HepG2 (cell line): ENCODE data around the gene RAET1E. TPM values are rescaled to one million over a fixed set of nuclear protein-coding genes. Genes with fewer than 3 reads are reported as not detected.

Source experiments
- ATAC-seq: fragments of 200-7000 bp; cut with Tn5 transposase; 3 replicates; pipeline ENCODE4 v1.9.1; 2020; ENCODE audit warnings: mild to moderate bottlenecking, moderate library complexity
- BruUV-seq: library from RNA; stranded (reverse); fragments of 400-500 nt; replicated peaks from 2 replicates; lab custom pipeline; 2021; lab: Mats Ljungman, UMichigan
- CTCF ChIA-PET: fragments of 300-600 bp; formaldehyde crosslinking; extraction: SDS; loops from one replicate; lab custom pipeline; 2021; ENCODE audit warnings: low total read pairs, inconsistent platforms, low intra/inter-chr PET ratio; lab: Yijun Ruan, JAX
- POLR2A ChIA-PET: fragments of 350-600 bp; sonication (Branson Sonifier 250); formaldehyde crosslinking; loops from one replicate; lab custom pipeline; 2020; ENCODE audit warnings: antibody characterized with exemption, inconsistent platforms; lab: Yijun Ruan, JAX
- DNase-seq: peaks from one replicate; pipeline ENCODE4 v3.0.0-alpha.2; 2015; ENCODE audit warnings: low spot score
- FAIRE-seq: peaks from 3 replicates; lab custom pipeline; 2011; peaks lifted over from hg19 to GRCh38; lab: Jason Lieb, UNC
- H2AFZ ChIP-seq: one replicate; pipeline ENCODE4 v1.6.1; 2011; ENCODE audit warnings: low read length, inconsistent platforms
- H3K27ac ChIP-seq: fragments of 300-600 bp; 3 replicates; pipeline ENCODE4 v1.8.0; 2011; ENCODE audit warnings: mixed run types, mild to moderate bottlenecking, mixed read lengths, low read length, inconsistent platforms; ENCODE audit not compliant: insufficient read depth; ENCODE audit errors: extremely low read length
- H3K27me3 ChIP-seq, 2 experiments: fragments of 200-600 bp in 1 of 2; 2 replicates in 1 of 2; 3 replicates in 1 of 2; pipeline versions ENCODE4 v1.6.0 to v1.8.0; 2011; ENCODE audit warnings: low read length in 2 of 2, mild to moderate bottlenecking in 2 of 2, moderate library complexity in 2 of 2, inconsistent platforms in 1 of 2; ENCODE audit not compliant: insufficient read depth in 2 of 2, control insufficient read depth in 1 of 2
- H3K36me3 ChIP-seq, 2 experiments: fragments of 200-600 bp in 1 of 2; replicated peaks in 1 of 2; 2 replicates in 1 of 2; 3 replicates in 1 of 2; pipeline versions ENCODE4 v1.5.1 to v1.8.0; 2011; ENCODE audit warnings: low read length in 2 of 2, inconsistent platforms in 1 of 2; ENCODE audit not compliant: insufficient read depth in 2 of 2, control insufficient read depth in 1 of 2
- H3K4me1 ChIP-seq: 2 replicates; pipeline ENCODE4 v1.5.1; 2012; ENCODE audit warnings: low read length, inconsistent platforms; ENCODE audit not compliant: insufficient read depth
- H3K4me2 ChIP-seq: 2 replicates; pipeline ENCODE4 v1.6.0; 2011; ENCODE audit warnings: low read depth, low read length, inconsistent platforms
- H3K4me3 ChIP-seq, 3 experiments: fragments of 200-600 bp in 1 of 3; sonication (generic), shearing (Covaris generic) in 1 of 3; replicated peaks in 1 of 3; 2 replicates each; pipeline ENCODE4 v1.5.1; 2011 to 2016; ENCODE audit warnings: low read length in 3 of 3, inconsistent platforms in 2 of 3, low read depth in 2 of 3, mild to moderate bottlenecking in 2 of 3, control low read depth in 1 of 3, mixed read lengths in 1 of 3; ENCODE audit not compliant: insufficient read depth in 1 of 3
- H3K79me2 ChIP-seq: one replicate; pipeline ENCODE4 v1.6.1; 2011; ENCODE audit warnings: low read length, inconsistent platforms; ENCODE audit not compliant: insufficient read depth
- H3K9ac ChIP-seq: 2 replicates; pipeline ENCODE4 v1.6.0; 2011; ENCODE audit warnings: mild to moderate bottlenecking, low read depth, low read length, inconsistent platforms; ENCODE audit not compliant: insufficient read depth
- H3K9me3 ChIP-seq: 2 replicates; pipeline ENCODE4 v1.5.1; 2012; ENCODE audit warnings: mild to moderate bottlenecking, low read length
- H4K20me1 ChIP-seq: 2 replicates; pipeline ENCODE4 v1.6.0; 2011; ENCODE audit warnings: inconsistent platforms, mild to moderate bottlenecking, low read length, moderate library complexity; ENCODE audit not compliant: insufficient read depth
- ARID2 ChIP-seq: sonication (generic); formaldehyde crosslinking; IDR thresholded peaks from 2 replicates; pipeline ENCODE4 v1.8.1; 2022; ENCODE audit warnings: mild to moderate bottlenecking, missing genetic modification reagents, borderline replicate concordance
- CHD2 ChIP-seq: IDR thresholded peaks from 2 replicates; pipeline ENCODE4 v1.6.1; 2011; ENCODE audit warnings: low read depth, low read length, improper control_type of control experiment
- EHMT2 ChIP-seq: fragments of 200-600 bp; sonication (generic); IDR thresholded peaks from 2 replicates; pipeline ENCODE4 v1.7.0; 2017; ENCODE audit warnings: antibody characterized with exemption, low read depth, low read length, borderline replicate concordance
- HNF4A ChIP-seq: sonication (generic); formaldehyde crosslinking; IDR thresholded peaks from 2 replicates; pipeline ENCODE4 v1.4.0; 2020; ENCODE audit warnings: missing genetic modification reagents
- NRL ChIP-seq: sonication (generic); formaldehyde crosslinking; IDR thresholded peaks from 2 replicates; pipeline ENCODE4 v1.5.0; 2020; ENCODE audit warnings: missing genetic modification reagents, mild to moderate bottlenecking, moderate library complexity, borderline replicate concordance
- RFXANK ChIP-seq: IDR thresholded peaks from 2 replicates; pipeline ENCODE4 v1.6.1; 2016
- RXRA ChIP-seq: sonication (generic); formaldehyde crosslinking; IDR thresholded peaks from 2 replicates; pipeline ENCODE4 v1.5.1; 2020; ENCODE audit warnings: missing genetic modification reagents
- SOX6 ChIP-seq, 2 experiments: fragments of 450-650 bp in 1 of 2; sonication (generic) in 1 of 2; formaldehyde crosslinking in 1 of 2; IDR thresholded peaks; 2 replicates each; pipeline versions ENCODE4 v1.4.0 to v1.6.1; 2017 to 2020; ENCODE audit warnings: antibody characterized with exemption in 1 of 2, mild to moderate bottlenecking in 1 of 2, missing genetic modification reagents in 1 of 2
- SRY ChIP-seq: sonication (generic); formaldehyde crosslinking; IDR thresholded peaks from 2 replicates; pipeline ENCODE4 v1.8.0; 2022; ENCODE audit warnings: mild to moderate bottlenecking, missing genetic modification reagents
- TAF1 ChIP-seq: sonication (generic); formaldehyde crosslinking; IDR thresholded peaks from 2 replicates; pipeline ENCODE4 v1.4.0; 2020; ENCODE audit warnings: missing genetic modification reagents
- ZKSCAN1 ChIP-seq: fragments of 150-350 bp; IDR thresholded peaks from 2 replicates; pipeline ENCODE4 v1.6.1; 2014; ENCODE audit warnings: low read length
- ZNF143 ChIP-seq: sonication (generic); formaldehyde crosslinking; IDR thresholded peaks from 2 replicates; pipeline ENCODE4 v1.4.0; 2020; ENCODE audit warnings: missing genetic modification reagents
- ZNF441 ChIP-seq: sonication (generic); formaldehyde crosslinking; IDR thresholded peaks from 2 replicates; pipeline ENCODE4 v1.7.0; 2021; ENCODE audit warnings: missing genetic modification reagents, borderline replicate concordance
- WGBS: methylation state at CpG from one replicate; pipeline ENCODE4 v1.1.6; 2017; ENCODE audit warnings: low lambda C conversion rate; 5-methylcytosine and 5-hydroxymethylcytosine counted together
- in situ Hi-C: cut with HindIII; loops from 2 replicates; pipeline ENCODE4 v1.10.0; 2017; ENCODE audit warnings: low pct_unique_long_range_greater_than_20kb; ENCODE audit not compliant: extremely low pct_ligation_motif_present
- intact Hi-C: fragments of 100-400 bp; cut with micrococcal nuclease; formaldehyde crosslinking; loops from one replicate; pipeline ENCODE4 v1.10.0; 2022; ENCODE audit not compliant: unreplicated experiment
- polyA plus RNA-seq, 8 experiments: library from polyadenylated mRNA; depleted of rRNA in 3 of 8; stranded (reverse) in 7 of 8; unstranded in 1 of 8; fragments of >200 nt; fragmentation: Illumina TruSeq in 4 of 8; extraction: Trizol in 4 of 8; gene quantifications; 2 replicates each; pipeline versions ENCODE4 v1.2.1 to v1.2.3, GENCODE V29; 2011 to 2016; ENCODE audit warnings: low read depth in 4 of 8, missing spikeins in 1 of 8, mixed read lengths in 1 of 8; ENCODE audit not compliant: insufficient read depth in 1 of 8
- total RNA-seq, 5 experiments: library from RNA; depleted of rRNA; stranded (reverse); fragments of >200 nt; fragmentation: Illumina TruSeq; extraction: Trizol; gene quantifications; 2 replicates each; pipeline ENCODE4 v1.2.3, GENCODE V29; 2016; ENCODE audit warnings: low read depth in 1 of 5

Gene RAET1E
- total and polyA plus RNA-seq, 2 of the 13 experiments (the other 11 are each of a cell fraction or from before 2014, with no cell fraction given) = not detected

GRCh38 chr6:149901444-149902140 lies 3.7 kb upstream of the RAET1E start (continued):
- TF ChIP-seq EHMT2 (no peak), RFXANK (CRISPR knock-in tag) (no peak), ZNF143 (CRISPR knock-in tag) (no peak), HNF4A (CRISPR knock-in tag) (no peak), ZKSCAN1 (no peak), NRL (CRISPR knock-in tag) (no peak), CHD2 (no peak)

- no peak for FAIRE-seq
- ChIA-PET CTCF (no interaction called here), POLR2A (no interaction called here)
- Histone ChIP-seq H3K27me3 (peaks cover 9 to 79% of the 10 kb centered on the region in 2 experiments), H3K79me2 (no peaks in the 10 kb centered on the region), H3K36me3 (no peaks in the 10 kb centered on the region), H3K27ac (no peak overlapping the region), H4K20me1 (no peaks in the 10 kb centered on the region), H3K9ac (no peak overlapping the region), H3K4me2 (no peak overlapping the region), H3K9me3 (no peaks in the 10 kb centered on the region), H2AFZ (no peak overlapping the region), H3K4me3 (no peak overlapping the region), H3K4me1 (peaks cover 33% of the 10 kb centered on the region)
- BruUV-seq = no TSS peak
- no peak for TF ChIP-seq ZNF143 (CRISPR knock-in tag)
- TF ChIP-seq ARID2 (CRISPR knock-in tag) = no peak
- TF ChIP-seq SOX6 (IDR thresholded peaks at IDR 0.05) = no peak
- no peak for TF ChIP-seq SOX6 (CRISPR knock-in tag; IDR thresholded peaks at IDR 0.05)
- TF ChIP-seq ZNF441 (CRISPR knock-in tag) = no peak
- no peak for TF ChIP-seq RXRA (CRISPR knock-in tag)
- no peak for TF ChIP-seq SRY (CRISPR knock-in tag)
- no peak for TF ChIP-seq TAF1
- ATAC-seq = no peak
- in situ Hi-C loops = no loop called here
- WGBS = 28% methylated on average over 11 of the region's 11 CpGs
- intact Hi-C loops = no loop called here
- no peak for DNase-seq
Observed at GRCh38 chr6:149900620-149901443, 2.9 kb upstream of the RAET1E start.
